GM23338 (cell line): ENCODE results near the gene MYLK.

Experiments
- CREB1 ChIP-seq: fragments of 250-450 bp; sonication (Bioruptor Pico); IDR thresholded peaks from 2 replicates; pipeline ENCODE4 v1.5.0; 2020; ENCODE audit warnings: low read depth, mild to moderate bottlenecking, moderate library complexity
- EZH2 ChIP-seq: fragments of 200-600 bp; sonication (generic); IDR thresholded peaks from one replicate; pipeline ENCODE4 v1.8.0; 2017; ENCODE audit warnings: antibody characterized with exemption, mild to moderate bottlenecking, low read depth; ENCODE audit not compliant: unreplicated experiment
- EZH2phosphoT487 ChIP-seq: fragments of 200-600 bp; sonication (generic); IDR thresholded peaks from one replicate; pipeline ENCODE4 v1.8.1; 2018; ENCODE audit warnings: antibody characterized with exemption; ENCODE audit not compliant: unreplicated experiment
- JUNB ChIP-seq: IDR thresholded peaks from one replicate; pipeline ENCODE4 v1.6.1; 2016; ENCODE audit warnings: antibody characterized with exemption; ENCODE audit not compliant: unreplicated experiment
- POLR2AphosphoS5 ChIP-seq: IDR thresholded peaks from 2 replicates; pipeline ENCODE4 v1.6.1; 2016; ENCODE audit warnings: antibody characterized with exemption, low read depth
- ZNF331 ChIP-seq: fragments of 250-450 bp; sonication (Bioruptor Pico); IDR thresholded peaks from 2 replicates; pipeline ENCODE4 v1.5.0; 2020; ENCODE audit warnings: low read depth, mild to moderate bottlenecking, moderate library complexity
- TF ChIP-seq, protein P1 (sequence below), 2 experiments: fragments of 200-600 bp in 1 of 2; sonication (generic) in 1 of 2; conservative IDR thresholded peaks; 2 replicates each; pipeline versions ENCODE4 v1.5.1 to v1.6.1; 2016 to 2017; ENCODE audit warnings: antibody characterized with exemption in 2 of 2, low read depth in 2 of 2, mild to moderate bottlenecking in 2 of 2, moderate library complexity in 1 of 2

DNA sequence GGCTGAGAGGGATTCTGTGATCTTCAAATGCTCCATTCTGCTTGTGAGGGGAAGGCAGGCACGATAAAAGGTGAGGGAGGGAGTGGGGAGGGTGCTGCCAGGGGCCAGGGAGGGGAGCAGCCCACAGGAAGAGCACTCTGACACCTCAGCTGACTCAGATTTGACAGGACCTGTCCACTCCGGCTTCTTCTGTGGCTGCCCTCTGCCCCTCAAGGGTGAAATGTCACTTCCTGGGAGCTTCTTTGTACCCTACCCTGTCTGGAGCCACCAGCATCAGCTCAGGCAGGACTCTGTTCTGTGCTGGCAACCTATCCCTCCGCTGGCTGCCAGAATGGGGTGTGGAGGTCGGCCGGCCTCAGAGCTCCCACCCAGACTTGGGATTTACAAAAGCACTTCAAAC is 185.3 kb downstream of the MYLK start:
- TF ChIP-seq, protein P1, sequence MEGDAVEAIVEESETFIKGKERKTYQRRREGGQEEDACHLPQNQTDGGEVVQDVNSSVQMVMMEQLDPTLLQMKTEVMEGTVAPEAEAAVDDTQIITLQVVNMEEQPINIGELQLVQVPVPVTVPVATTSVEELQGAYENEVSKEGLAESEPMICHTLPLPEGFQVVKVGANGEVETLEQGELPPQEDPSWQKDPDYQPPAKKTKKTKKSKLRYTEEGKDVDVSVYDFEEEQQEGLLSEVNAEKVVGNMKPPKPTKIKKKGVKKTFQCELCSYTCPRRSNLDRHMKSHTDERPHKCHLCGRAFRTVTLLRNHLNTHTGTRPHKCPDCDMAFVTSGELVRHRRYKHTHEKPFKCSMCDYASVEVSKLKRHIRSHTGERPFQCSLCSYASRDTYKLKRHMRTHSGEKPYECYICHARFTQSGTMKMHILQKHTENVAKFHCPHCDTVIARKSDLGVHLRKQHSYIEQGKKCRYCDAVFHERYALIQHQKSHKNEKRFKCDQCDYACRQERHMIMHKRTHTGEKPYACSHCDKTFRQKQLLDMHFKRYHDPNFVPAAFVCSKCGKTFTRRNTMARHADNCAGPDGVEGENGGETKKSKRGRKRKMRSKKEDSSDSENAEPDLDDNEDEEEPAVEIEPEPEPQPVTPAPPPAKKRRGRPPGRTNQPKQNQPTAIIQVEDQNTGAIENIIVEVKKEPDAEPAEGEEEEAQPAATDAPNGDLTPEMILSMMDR (conservative IDR thresholded peaks at IDR 0.05; ENCODE audit: low read depth in 2 of 2) = no peak
- TF ChIP-seq CREB1 (CRISPR knock-in tag) (no peak), POLR2AphosphoS5 (no peak), EZH2 (no peak), EZH2phosphoT487 (no peak), JUNB (no peak), ZNF331 (no peak)
